Pancreas (tissue), 10 donors: ENCODE results near the gene TM2D3. TPM values are rescaled to one million over a fixed set of nuclear protein-coding genes. Genes with fewer than 3 reads are reported as not detected.

Experiments used
- ATAC-seq, 4 donors: fragments of 200-7000 bp; cut with Tn5 transposase; one replicate each; pipeline versions ENCODE4 v1.8.0 to v1.9.1; 2020; ENCODE audit warnings: mild to moderate bottlenecking in 4 of 4, moderate library complexity in 4 of 4
- DNase-seq, 6 donors: peaks; one replicate each; pipeline ENCODE4 v3.0.0-alpha.2; 2020
- FAIRE-seq: peaks from 2 replicates; lab custom pipeline; 2012; peaks lifted over from hg19 to GRCh38; lab: Jason Lieb, UNC
- H3K27ac ChIP-seq, 4 donors: fragments of 200-600 bp; sonication (generic); 1 replicate in 3 of 4; 2 replicates in 1 of 4; pipeline versions ENCODE4 v1.5.0 to v1.8.0; 2020
- H3K27me3 ChIP-seq, 4 donors: fragments of 200-600 bp; one replicate each; pipeline ENCODE4 v1.8.0; 2021
- H3K36me3 ChIP-seq, 3 donors: fragments of 200-600 bp; sonication (generic) in 1 of 3; one replicate each; pipeline versions ENCODE4 v1.5.0 to v1.8.0; 2020 to 2021
- H3K4me1 ChIP-seq, 3 donors: fragments of 200-600 bp; one replicate each; pipeline ENCODE4 v1.8.0; 2021
- H3K4me3 ChIP-seq, 4 donors: fragments of 200-600 bp; sonication (generic) in 2 of 4; one replicate each; pipeline versions ENCODE4 v1.5.0 to v1.8.0; 2020 to 2021
- H3K9me3 ChIP-seq, 4 donors: fragments of 200-600 bp; one replicate each; pipeline ENCODE4 v1.8.0; 2021
- WGBS, 2 donors: extraction: QIAGEN DNeasy Blood & Tissue Kit; methylation state at CpG; one replicate each; pipeline ENCODE4 v1.1.7; 2013; 5-methylcytosine and 5-hydroxymethylcytosine counted together
- intact Hi-C, 3 donors: fragments of 100-400 bp; cut with DNase I; formaldehyde crosslinking; loops; one replicate each; pipeline versions ENCODE4 v1.11.1 to v1.14.2; 2022
- polyA plus RNA-seq, 2 donors: library from polyadenylated mRNA; stranded (reverse); fragments of 200-250 nt; gene quantifications; one replicate each; pipeline ENCODE4 v1.2.3, GENCODE V29; 2013
- total RNA-seq, 6 donors: library from RNA; stranded (reverse); fragmentation: NEBNext Ultra II Directional in 4 of 6; extraction: Animal tissue kit (Norgen Biotek cat#: 25700) in 4 of 6; gene quantifications; one replicate each; pipeline versions ENCODE4 v1.2.1 to v1.2.4, GENCODE V29; 2021 to 2023
- TF ChIP-seq, protein P1 (sequence below), 4 donors: fragments of 200-600 bp; sonication (generic) in 3 of 4; IDR thresholded peaks; one replicate each; pipeline versions ENCODE4 v1.5.0 to v1.8.0; 2021; ENCODE audit warnings: antibody characterized with exemption in 4 of 4
- donor health status: healthy with polysubstance abuse.
- donor health status: DM: no; HTN: no; CAD: no; lungs with moderate emphysema.
- donor health status: DM: no; HTN: no; CAD: no.
- donor health status: control.
- donor health status: control.
- donor health status: Bipolar disorder and iron deficiency.
- donor health status: DM: yes; HTN: yes; CAD: no.
- donor health status: DM: no; HTN: no; CAD: no.
- donor health status: DM: no; HTN: no; CAD: no.
- donor health status: DM: yes; HTN: yes; CAD: no.

TM2D3 gene
- total and polyA plus RNA-seq, 8 donors: 16.0 to 42.8 (median 20.2) TPM

DNA sequence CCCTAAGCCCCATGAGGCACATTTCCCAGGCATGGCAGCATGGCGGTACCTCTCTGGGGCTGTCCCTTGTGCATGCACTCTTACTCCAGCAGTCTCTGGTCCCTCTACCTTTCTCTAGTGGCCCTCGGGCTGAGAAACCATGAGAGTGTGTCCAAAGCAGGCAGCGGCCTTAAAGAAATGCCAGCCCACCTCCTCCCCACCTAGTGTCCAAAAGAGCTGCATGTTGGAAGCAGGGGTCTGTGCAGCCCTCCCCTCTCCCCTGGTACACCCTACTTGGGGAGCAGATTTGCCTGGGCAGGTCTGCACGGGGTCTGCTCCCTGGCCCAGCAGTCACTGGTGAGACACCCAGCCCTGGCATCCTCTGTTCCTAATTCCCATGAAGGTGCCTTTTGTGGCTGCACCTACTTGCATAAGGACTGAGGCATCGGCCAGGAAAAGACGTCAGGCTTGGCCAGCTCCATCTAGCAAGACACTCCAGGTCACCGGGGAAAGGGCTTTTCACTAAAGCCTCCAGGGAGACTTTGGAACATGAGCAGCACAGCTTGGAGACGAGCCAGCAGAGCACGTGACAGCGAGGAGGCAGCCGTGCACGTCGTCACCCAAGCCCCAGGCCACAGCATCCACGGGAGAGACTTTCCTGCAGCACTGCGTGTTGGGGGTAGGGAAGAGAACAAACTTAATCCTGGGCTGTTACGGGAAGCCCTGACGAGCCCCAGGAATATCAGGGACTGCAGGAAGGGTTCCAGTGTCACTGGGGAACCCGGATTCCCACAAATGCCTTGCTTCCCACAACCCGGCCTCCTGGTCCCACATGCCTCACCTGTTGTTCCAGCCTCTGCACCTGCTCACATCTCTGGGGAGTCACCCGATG is 38.8 kb downstream of the TM2D3 start:
- TF ChIP-seq, protein P1, sequence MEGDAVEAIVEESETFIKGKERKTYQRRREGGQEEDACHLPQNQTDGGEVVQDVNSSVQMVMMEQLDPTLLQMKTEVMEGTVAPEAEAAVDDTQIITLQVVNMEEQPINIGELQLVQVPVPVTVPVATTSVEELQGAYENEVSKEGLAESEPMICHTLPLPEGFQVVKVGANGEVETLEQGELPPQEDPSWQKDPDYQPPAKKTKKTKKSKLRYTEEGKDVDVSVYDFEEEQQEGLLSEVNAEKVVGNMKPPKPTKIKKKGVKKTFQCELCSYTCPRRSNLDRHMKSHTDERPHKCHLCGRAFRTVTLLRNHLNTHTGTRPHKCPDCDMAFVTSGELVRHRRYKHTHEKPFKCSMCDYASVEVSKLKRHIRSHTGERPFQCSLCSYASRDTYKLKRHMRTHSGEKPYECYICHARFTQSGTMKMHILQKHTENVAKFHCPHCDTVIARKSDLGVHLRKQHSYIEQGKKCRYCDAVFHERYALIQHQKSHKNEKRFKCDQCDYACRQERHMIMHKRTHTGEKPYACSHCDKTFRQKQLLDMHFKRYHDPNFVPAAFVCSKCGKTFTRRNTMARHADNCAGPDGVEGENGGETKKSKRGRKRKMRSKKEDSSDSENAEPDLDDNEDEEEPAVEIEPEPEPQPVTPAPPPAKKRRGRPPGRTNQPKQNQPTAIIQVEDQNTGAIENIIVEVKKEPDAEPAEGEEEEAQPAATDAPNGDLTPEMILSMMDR (IDR thresholded peaks at IDR 0.05): no peak
- Histone ChIP-seq H3K4me3 (no peak overlapping the region), H3K4me1 (peaks cover 5 to 13% (median 12%) of the 10 kb centered on the region in 3 donors), H3K27me3 (no peaks in the 10 kb centered on the region), H3K9me3 (no peaks in the 10 kb centered on the region), H3K27ac (no peak overlapping the region), H3K36me3 (no peaks in the 10 kb centered on the region)
- DNase-seq (peak in 5 of 6 donors; percentile 50 to 78 (median 73)), FAIRE-seq (no peak), ATAC-seq (peak in 2 of 4 donors; percentile 15 to 37)
- intact Hi-C loops: no loop called here
- 38 to 45% methylated on average over 20 of the region's 20 CpGs for WGBS, 2 donors

DNA sequence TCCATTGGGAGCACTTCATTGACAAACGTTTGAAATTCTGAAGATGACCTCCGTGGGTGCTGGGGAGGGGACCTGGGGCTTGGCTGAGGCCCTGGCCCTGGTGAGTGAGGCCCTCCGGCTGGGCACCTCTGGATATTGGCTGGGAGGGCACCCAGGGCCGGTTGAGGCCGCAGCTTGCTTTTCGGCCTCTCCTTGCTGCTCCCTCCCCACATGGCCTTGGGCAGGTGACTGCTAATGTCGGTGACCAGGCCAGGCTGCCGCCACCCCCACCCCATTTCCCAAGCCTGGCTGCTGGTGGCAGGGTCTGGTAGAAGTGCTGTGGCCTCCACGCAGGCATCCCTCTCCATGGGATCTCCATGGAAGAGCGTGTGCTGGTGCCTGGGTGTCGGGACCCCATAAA is 39.5 kb downstream of the TM2D3 start:
- no peaks in the 10 kb centered on the region for H3K27me3 ChIP-seq
- peak in 1 of 6 donors; percentile 42 for DNase-seq
- no peaks in the 10 kb centered on the region for H3K36me3 ChIP-seq
- intact Hi-C loops: no loop called here
- no peaks in the 10 kb centered on the region for H3K9me3 ChIP-seq
- no peak overlapping the region for H3K4me3 ChIP-seq
- TF ChIP-seq, protein P1 (IDR thresholded peaks at IDR 0.05): no peak
- WGBS, 2 donors: 74 to 80% methylated on average over 11 of the region's 11 CpGs
- H3K4me1 ChIP-seq: peaks cover 5 to 13% (median 12%) of the 10 kb centered on the region in 3 donors
- ATAC-seq: no peak
- FAIRE-seq: no peak
- no peak overlapping the region for H3K27ac ChIP-seq

DNA sequence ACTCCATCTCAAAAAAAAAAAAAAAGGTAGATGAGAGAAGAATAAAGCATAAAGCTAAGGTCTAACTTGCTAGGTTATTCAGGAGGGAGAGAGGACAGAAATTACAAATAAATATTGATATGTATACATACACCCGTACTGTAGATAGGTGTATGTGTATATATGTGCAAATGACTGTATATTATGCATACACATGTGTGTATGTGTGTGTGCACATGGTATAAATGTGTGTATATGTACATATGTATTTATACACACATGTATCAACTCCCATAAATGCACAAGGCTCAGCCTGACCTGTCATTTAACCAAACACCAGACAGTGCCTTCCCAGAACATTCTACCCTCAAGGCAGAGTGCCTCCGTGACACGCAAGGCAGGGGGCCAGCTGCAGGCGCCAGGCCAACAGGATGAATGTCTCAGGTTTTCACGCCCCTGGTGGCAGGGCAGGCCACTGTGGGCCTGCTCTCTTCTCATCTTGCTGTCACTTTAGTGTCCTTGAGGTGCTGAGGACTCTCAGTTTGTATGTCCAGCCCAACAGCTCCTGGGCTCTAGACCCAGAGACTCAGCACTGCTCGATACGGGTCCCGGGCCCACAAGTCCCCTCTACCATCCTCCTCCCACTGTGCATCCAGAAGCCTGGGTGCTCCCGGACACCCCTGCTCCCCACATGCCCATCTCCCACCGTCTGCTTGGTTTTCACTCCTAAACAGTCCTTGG is 40.4 kb downstream of the TM2D3 start:
- Histone ChIP-seq H3K4me3 (no peak overlapping the region), H3K4me1 (peaks cover 5 to 13% (median 12%) of the 10 kb centered on the region in 3 donors), H3K27ac (no peak overlapping the region), H3K36me3 (no peaks in the 10 kb centered on the region), H3K9me3 (no peaks in the 10 kb centered on the region), H3K27me3 (no peaks in the 10 kb centered on the region)
- peak in 1 of 6 donors; percentile 20 for DNase-seq
- TF ChIP-seq, protein P1 (IDR thresholded peaks at IDR 0.05): no peak
- ATAC-seq: no peak
- FAIRE-seq: no peak
- 85 to 86% methylated on average over 10 of the region's 10 CpGs for WGBS, 2 donors
- intact Hi-C loops: no loop called here

DNA sequence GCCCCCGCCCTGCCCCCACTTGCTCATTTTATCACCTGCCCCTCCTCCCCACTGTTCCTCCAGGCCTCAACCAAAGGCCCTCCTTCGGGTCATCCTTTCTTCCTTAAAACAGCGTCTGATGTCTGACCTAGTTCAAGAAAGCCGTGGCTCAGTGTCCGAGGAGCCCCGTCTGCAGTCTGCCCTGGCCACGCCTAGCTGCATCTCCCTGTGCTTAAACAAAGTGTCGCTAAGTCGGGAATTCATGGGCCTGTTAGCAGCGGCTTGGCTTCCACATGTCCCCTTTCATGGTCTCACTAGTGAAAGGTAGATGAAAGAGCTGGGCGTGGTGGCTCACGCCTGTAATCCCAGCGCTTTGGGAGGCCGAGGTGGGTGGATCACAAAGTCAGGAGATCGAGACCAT is 41.2 kb downstream of the TM2D3 start:
- ATAC-seq (no peak), DNase-seq (no peak), FAIRE-seq (no peak)
- WGBS, 2 donors: 85 to 86% methylated on average over 15 of the region's 15 CpGs
- TF ChIP-seq, protein P1 (IDR thresholded peaks at IDR 0.05): no peak
- Histone ChIP-seq H3K27ac (no peak overlapping the region), H3K36me3 (no peaks in the 10 kb centered on the region), H3K4me3 (no peak overlapping the region), H3K27me3 (no peaks in the 10 kb centered on the region), H3K9me3 (no peaks in the 10 kb centered on the region), H3K4me1 (peaks cover 0 to 8% (median 5%) of the 10 kb centered on the region in 3 donors)
- intact Hi-C loops: no loop called here
